GM10847 (cell line): ENCODE results near the gene OR56B4.
"Not testable (repeated sequence)": the region's sequence is repeated elsewhere in the genome, so short reads cannot be mapped to it uniquely, and the experiment has no call there.

Experiments
- POLR2A ChIP-seq: IDR thresholded peaks from 2 replicates; pipeline ENCODE4 v1.6.1; 2011; ENCODE audit not compliant: insufficient read length; ENCODE audit errors: extremely low read depth

OR56B4 gene

GRCh38 chr11:6107384-6107783, at the start of gene OR56B4:
TSS of gene OR56B4 (plus strand) at chr11:6107684. CDS start at chr11:6107779, 95 bp downstream.
- not testable (repeated sequence) for TF ChIP-seq POLR2A

- no peak for TF ChIP-seq POLR2A
Measured at GRCh38 chr11:6061475-6061874, 46.0 kb upstream of the OR56B4 start.

- no peak for TF ChIP-seq POLR2A
Measured at GRCh38 chr11:6062691-6063358, 44.7 kb upstream of the OR56B4 start.

GRCh38 chr11:6067502-6067901, 40.0 kb upstream of the OR56B4 start:
- no peak for TF ChIP-seq POLR2A

GRCh38 chr11:6077723-6078122, 29.8 kb upstream of the OR56B4 start:
- no peak for TF ChIP-seq POLR2A

GRCh38 chr11:6079463-6079862, 28.0 kb upstream of the OR56B4 start:
- TF ChIP-seq POLR2A, result no peak

- no peak for TF ChIP-seq POLR2A
Measured at GRCh38 chr11:6083129-6083528, 24.4 kb upstream of the OR56B4 start.

- no peak for TF ChIP-seq POLR2A
Measured at GRCh38 chr11:6084587-6084986, 22.9 kb upstream of the OR56B4 start.

- TF ChIP-seq POLR2A, result no peak
Measured at GRCh38 chr11:6094186-6094585, 13.3 kb upstream of the OR56B4 start.

GRCh38 chr11:6095798-6096197, 11.7 kb upstream of the OR56B4 start:
- no peak for TF ChIP-seq POLR2A

GRCh38 chr11:6096417-6096816, 11.1 kb upstream of the OR56B4 start:
- TF ChIP-seq POLR2A, result no peak

- no peak for TF ChIP-seq POLR2A
Measured at GRCh38 chr11:6099577-6099976, 7.9 kb upstream of the OR56B4 start.

GRCh38 chr11:6110011-6110410, 2.5 kb downstream of the OR56B4 start:
- no peak for TF ChIP-seq POLR2A

- TF ChIP-seq POLR2A, result no peak
Measured at GRCh38 chr11:6111673-6112072, 4.2 kb downstream of the OR56B4 start.

- no peak for TF ChIP-seq POLR2A
Measured at GRCh38 chr11:6116638-6117037, 9.2 kb downstream of the OR56B4 start.

- no peak for TF ChIP-seq POLR2A
Measured at GRCh38 chr11:6124245-6124644, 16.8 kb downstream of the OR56B4 start.

GRCh38 chr11:6127881-6128280, 20.4 kb downstream of the OR56B4 start:
- no peak for TF ChIP-seq POLR2A

- TF ChIP-seq POLR2A, result no peak
Measured at GRCh38 chr11:6129011-6129410, 21.5 kb downstream of the OR56B4 start.

GRCh38 chr11:6129635-6130034, 22.2 kb downstream of the OR56B4 start:
- no peak for TF ChIP-seq POLR2A
